NOMO-1 (cell line): ENCODE data around the gene FBXW8.

Experiments used
- DNase-seq, 2 experiments: peaks; one replicate each; lab custom pipeline; 2025; ENCODE audit not compliant: unreplicated experiment in 2 of 2; lab: John Stamatoyannopoulos, UW

The FBXW8 gene

DNA sequence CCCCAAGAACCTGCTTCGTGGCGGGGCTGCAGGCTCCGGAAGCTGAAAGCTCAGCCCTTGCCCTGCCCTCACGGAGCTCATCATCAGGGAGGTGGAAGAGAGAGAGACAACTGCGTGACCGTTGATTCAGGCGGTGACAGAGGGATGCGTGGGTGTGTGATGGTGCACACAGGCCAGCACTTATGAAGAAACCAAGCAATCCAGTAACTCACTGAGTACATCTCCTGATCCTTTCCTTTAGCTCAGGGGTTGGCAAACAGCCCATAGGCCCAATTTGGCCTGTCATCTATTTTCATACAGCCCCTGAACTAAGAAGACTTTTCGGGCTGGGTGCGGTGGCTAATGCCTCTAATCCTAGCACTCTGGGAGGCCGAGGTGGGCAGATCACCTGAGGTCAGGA, 138.5 kb downstream of the FBXW8 start:
- DNase-seq: no peak

DNA sequence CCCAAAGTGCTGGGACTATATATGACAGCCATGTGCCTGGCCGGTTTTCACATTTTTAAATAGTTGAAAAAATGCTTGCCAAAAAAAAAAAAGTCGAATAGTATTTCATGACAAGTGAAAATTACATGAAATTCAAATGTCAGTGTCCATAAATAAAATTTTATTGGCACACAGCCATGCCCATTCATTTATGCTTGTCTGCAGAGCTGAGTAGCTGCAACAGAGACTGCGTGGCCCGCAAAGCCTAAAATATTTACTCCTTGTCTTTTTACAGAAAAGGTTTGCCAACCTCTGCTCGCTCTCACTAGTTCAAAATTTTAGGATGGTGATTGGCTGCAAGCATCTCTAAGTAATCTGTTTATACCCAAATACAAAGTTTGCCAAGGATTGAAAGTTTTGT, 139.3 kb downstream of the FBXW8 start:
- no peak for DNase-seq

DNA sequence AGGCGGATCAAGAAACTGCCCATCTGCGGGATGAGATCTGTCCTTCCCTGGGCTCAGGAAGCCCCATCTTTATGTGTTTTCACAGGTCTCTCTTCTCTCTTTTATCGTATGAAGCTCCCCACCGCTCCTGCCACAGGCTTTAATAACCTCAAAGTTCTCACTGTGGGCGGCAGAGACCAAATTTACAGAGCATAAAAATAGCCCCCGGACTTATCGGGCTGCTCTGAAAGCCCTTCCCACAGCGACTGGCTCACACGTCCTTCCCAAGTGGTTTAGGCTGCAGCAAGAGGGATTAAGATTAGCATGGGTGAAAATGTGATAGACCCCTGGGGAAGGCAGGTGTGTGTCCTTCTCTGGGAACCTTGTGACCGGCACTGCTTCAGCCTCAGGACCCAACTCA, 140.6 kb downstream of the FBXW8 start:
- DNase-seq: no peak

DNA sequence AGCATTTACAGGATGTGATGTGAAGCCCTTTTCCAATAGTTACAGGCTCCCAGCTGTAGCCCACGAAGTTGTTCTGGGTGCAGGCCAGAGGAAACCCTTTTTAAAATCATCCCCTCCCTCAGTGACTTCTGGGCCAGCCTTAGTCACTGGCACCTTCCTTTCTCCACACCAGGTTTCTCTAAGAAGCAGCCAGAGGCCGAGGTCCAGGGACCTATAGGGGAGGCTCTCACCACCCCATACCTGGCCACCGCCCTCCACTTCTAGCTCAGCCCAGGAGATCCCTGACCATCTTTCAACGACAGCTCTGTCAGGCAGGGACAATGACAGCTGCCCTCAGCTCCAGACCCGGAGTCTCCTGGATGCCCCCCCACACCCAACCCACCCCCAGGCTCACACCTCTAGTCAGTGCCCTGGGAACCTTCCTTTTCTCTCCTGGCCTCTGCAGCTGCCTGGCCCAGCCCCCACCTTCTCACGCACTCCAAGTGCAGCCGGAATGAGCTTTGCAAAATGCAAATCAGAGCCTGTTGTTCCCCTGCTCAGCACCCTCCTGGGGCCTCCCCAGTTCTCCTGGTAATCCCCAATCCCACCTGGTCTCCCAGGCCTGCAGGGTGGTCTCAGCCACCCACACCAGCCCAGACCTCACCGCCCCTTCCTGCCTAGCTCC, 141.8 kb downstream of the FBXW8 start:
- no peak for DNase-seq

DNA sequence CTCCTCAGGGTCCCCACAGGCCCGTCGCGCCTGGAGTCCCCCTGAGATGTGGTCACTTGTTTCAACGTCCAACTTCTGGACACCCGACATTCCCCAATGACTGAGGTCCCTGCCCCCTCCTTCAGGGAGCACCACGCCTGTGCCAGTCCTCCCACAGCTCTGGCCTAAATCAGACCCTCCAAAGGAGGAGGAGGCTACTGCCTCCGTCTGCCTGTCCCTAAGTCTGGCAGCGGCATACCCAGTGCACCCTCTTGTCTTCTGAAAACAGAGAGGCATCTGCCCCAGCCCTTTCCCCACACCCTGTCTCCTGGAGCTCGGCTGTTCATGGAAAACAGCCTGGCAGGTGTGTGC, 142.3 kb downstream of the FBXW8 start:
- no peak for DNase-seq

DNA sequence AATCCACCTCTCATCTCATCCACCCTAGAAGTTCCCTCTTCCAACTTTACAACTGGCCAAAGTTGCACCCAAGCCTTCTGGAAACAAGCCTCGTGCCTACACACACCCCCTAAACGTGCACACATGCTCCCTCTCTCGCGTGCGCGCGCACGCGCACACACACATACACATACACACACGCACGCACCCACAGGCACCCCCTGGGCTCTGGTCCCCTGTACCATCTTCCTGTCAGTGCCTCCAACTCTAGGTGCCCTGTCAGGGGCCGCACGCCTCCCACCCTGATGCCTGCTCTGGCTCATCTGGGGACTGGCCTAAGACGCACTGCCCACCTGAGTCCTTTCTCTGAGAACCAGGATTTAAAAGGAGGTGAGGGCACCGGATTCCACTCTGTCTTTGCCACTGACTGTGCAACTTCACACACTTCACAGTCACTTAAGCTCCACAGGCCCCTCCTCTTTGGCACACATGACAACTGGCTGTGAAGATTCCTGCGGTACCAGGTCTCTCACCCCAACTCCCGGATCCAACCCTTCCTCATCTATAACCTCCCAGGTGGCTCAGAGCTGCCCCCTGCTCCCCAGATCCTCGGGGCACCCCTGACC, 142.9 kb downstream of the FBXW8 start:
- no peak for DNase-seq

DNA sequence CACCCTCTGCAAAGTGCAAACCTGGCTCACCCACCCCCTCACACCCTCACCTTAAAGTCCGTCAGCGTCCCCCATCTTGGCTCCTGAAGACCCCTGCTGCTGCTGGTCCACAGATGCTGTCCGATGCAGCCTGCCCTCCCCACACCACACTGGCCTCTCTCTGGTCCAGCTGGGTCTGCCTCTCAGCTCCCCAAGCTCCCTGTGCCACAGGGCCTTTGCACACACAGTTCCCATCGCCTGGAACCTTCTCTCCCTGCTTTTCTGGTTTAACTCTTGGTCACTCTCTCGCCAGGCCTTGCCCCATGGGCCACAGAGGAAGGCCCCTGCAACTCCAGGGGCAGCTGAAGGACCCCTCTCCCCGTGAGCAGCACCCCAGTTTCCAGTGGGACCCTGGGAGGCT, 143.5 kb downstream of the FBXW8 start:
- no peak for DNase-seq

DNA sequence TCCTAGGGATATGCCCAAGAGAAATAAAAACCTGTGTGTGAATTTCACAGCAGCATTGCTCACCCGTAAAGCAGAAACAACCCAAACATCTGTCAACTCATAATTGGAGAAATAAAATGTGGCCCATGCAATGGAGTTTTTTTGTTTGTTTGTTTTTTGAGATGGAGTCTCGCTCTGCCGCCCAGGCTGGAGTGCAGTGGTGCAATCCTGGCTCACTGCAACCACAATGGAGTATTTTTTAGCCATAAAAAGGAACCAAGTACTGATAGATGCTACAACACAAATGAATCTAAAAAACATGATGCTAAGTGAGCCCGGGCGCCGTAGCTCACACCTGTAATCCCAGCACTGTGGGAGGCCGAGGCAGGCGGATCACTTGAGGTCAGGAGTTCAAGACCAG, 146.9 kb downstream of the FBXW8 start:
- DNase-seq: peak; percentile 12 to 17

DNA sequence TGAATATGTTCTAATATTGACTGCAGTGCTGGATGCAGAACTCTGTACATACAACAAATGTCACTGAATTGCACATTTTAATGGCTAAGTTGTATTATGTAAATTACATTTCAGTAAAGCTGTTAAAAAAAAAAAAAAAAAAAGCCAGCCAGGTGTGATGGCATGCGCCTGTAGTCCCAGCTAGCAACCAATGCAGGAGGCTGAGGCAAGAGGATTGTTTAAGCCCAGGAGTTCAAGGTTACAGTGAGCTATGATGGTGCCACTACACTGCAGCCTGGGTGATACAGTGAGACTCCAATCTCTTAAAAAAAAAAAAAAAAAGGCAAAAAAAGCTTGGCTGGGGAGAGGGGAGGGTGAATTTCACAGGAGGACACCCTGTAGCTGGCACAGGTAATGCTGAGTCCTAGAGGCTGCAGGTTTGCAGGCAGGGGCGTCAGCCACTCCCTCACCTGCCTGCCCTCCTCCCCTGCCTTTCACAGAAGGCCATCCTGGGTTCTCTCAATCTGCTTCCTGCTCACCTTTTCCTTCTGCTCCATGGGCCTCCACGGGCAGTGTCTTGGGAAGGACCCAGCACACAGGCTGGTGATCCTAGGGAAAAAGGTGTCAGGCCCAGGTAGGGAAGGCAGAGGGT, 147.8 kb downstream of the FBXW8 start:
- DNase-seq: no peak

DNA sequence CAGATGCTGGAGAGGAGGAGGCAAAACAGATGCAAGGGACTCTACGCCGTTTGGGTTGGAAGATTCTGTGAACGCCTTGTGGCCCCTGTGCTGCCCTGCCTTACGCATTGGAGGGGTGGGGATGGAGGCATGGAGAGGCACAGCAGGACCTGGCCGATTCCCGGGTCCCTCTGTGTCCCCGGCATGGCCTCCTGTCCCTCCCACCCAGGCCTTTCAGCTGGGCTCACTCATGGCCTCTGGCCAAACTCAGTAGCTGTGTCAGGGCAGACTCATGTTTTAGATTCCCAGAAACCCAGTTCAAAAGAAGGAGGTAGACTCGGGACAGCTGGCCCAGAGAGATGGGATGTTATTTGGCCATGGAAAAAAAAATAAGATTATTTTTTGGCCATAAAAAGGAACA, 148.4 kb downstream of the FBXW8 start:
- no peak for DNase-seq

DNA sequence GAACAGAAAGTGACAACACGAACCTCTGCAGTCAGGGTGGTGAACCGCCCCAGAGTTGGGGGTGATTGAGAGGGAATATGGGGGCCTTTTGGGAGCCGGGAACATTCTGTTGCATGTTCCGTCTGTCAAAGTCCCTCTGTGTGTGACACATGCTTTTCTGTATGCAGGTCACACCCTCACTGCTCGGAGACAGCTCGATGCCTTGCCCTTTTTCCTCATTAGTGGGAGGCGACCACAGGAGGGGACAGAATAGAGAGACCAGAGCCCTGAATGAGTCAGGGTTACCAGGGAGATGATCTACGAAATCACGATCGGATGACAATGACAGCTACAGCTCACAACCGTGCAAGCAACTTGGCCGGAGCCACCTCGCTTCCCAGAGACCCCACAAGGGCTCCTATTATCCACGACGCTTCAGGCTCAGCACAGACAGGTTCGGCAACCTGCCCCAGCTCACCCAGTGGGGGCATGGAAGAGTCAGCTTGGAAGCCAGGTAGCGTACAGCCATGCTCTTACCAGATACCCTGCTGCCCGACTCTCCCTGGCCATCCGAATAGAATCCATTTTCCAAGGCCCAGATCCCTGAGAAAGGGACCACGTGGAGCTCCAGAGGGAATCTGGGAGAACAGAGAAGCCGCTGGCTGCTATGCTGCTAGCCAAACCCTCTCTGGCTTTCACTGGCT, 149.6 kb downstream of the FBXW8 start:
- peak in 1 of 2 experiments; percentile 6 for DNase-seq

DNA sequence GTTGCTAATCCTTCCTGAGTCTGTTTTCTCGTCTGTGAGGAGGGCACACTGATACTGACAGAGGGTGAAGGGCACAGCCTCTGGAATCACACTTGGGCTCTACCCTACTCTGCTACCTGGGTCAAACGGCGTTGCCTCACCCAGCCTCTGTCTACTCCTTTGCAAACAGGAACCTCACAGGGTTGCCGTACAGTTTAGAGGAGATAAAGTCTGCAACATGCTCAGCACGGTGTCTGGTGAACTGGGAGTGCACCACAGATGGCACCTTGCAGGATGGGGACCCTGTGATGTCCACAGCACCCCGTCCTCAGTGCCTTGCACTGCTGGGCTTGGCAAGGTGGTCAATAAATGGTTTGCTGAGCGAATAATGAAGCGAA, 150.2 kb downstream of the FBXW8 start:
- no peak for DNase-seq

DNA sequence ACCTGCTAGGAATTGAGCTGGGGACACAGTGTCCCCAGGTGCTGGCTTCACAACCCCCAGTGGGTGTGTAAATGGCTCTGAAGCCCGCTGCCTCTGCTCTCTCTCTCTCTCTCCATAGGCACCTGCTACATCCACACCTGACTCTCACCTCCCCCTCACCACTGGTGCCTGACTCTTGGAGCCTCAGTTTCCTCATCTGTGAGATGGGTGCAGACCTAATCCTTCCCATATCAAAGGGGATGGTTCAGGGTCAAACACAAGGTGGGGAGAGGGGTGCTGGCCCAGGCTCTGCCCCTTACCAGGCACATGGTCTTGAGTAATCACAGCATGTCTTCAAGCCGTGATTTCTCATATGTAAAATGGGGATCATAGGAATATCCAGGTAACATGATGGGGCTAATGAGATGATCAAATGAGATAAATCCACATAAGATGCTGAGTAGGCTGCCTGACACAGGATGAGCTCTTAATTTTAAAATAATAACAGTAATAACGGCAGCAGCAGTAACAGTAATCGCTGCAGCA, 150.9 kb downstream of the FBXW8 start:
- no peak for DNase-seq

DNA sequence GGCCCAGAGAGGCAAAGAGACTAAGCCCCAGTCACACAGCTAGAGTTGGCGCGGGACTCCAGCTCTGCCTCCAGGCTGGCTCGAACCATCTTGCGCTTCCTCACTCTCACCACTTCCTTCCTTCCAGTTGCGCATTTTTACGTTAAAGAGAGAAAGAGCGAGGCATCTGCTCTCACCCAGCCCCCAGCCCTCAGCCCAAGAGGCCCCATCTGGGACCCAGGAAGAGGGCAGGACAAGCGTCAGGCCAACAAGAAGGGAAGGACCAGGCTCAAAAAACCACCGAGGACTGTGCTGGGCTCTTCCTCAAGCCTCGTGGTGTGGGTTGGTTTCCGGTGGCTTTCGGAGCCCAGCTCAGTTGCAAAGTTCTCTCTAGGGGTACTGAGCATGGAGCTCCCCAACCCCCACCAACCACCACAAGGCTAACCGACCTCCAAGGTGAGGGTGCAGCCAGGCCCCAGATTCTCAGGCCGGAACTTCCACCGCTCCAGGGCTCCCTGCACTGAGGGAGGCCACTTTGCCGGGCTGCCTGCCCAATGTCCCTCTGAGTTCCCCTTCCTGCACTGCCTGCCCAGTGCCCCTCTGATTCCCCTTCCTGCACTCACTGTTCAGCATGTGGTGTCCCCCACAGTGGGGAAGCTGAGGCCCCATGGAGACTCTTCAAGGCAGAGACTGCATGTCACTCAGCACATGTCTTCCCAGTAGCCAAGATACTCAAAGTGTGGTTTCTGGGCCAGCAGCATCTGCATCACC, 152.6 kb downstream of the FBXW8 start:
- DNase-seq: peak; percentile 90 to 92

DNA sequence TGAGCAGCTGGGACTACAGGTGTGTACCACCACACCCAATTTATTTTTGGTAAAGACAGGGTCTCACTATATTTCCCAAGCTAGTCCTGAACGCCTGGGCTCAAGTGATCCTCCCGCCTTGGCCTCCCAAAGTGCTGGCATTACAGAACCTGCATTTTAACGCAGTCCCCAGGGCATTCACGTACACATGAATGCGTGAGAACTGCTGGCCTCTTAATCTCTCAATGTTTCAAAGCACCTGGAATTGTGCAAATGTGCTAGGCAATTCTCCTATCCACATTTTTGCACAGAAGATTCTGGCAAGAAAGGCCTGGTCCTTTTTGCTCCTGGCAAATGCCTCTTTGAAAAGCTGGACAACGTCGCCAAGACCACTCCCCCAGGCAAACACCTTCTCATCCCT, 153.3 kb downstream of the FBXW8 start:
- no peak for DNase-seq

DNA sequence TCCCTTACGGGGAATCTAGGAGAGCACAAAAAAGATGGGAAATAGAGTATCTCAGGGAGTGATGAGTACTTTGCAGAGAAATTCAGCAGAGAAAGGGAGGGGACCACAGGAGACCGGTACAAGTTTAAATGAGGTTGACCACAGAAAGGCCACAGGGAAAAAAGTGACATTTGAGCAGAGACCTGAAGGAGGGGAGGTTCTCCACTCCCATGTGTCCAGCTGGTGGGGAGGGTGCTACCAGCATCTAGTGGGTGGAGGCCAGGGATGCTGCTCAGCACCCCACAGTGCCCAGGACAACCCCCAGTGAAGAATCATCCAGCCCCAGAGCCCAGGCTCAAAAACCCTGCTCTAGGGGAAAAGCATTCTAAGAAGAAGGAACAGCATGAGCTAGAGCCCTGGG, 153.8 kb downstream of the FBXW8 start:
- DNase-seq: no peak

DNA sequence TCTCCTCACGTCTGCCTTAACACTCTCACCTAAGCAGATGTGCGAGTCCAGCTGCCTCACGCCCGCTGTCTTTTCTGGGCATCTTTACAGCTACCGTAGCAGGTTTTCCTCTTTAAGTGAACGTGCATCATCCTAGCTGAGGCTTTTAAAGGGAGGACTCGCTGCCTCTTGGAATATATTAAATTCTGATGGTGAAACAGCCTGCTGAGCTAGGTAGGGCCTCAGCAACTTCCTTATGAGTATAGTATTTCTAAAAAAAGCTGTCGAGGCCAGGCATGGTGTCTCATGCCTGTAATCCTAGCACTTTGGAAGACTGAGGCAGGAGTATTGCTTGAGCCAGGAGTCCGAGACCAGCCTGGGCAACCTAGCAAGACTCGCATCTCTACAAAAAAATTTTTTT, 156.3 kb downstream of the FBXW8 start:
- peak; percentile 48 to 50 for DNase-seq

DNA sequence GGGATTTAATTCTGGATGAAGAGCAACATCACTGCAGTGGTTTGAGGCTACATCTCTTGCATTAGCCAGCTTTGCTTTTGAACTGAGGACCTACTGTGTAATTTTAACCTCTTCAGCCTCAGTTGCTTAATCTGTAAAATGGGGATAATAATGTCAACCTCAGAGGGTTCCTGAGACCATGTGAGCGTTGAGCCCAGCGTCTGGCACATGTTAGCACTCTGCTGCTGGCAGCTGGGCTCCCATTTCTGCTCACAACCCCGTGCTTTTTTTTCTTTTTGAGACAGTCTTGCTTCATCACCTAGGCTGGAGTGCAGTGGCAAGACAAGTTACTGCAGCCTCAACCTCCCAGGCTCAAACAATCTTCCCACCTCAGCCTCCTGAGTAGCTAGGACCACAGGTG, 156.9 kb downstream of the FBXW8 start:
- peak; percentile 8 to 22 for DNase-seq

DNA sequence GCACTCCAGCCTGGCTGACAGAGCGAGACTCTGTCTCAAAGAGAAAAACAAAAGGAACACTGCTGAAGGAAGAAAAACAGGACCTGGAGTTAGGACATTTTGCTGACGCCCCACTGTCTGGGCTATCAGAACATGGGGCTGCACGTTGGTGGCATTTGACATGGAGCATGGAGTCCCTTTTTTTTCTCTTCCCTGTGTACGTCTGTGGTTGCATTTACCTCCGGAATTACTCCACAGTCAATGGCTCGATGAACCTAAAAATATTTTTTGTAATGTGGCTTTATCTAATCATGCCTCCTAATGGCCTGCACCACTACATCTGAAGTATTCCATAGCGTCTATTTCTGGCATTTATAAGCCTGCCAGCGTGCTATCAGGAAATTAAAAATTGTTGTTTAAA, 157.7 kb downstream of the FBXW8 start:
- no peak for DNase-seq

DNA sequence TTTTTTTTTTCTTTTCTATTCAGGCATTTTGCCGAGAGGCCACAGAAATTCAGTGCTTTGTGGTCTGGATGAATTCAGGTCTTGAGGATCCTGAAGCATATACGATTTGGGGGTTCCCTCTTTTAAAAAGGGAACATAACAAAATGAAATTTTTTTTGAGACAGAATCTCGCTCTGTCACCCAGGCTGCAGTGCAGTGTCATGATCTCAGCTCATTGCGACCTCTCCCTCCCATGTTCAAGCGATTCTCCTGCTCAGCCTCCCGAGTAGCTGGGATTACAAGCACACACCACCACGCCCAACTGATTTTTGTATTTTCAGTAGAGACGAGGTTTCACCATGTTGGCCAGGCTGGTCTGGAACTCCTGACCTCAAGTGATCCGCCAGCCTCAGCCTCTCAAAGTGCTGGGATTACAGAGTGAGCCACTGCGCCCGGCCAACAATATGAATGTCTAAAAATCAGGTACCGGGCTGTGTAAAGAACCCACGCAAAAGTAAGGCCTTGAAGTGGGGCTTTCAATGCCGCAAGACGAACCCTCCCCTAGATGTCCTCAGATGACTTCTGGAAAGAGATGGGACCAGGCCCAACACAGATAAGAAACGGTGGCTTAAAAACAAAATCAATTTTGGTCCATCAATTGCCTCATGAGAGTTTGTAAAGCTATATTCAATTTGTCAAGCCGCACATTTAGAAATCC, 158.5 kb downstream of the FBXW8 start:
- DNase-seq: no peak
